GM18873 (cell line): Measurements from ENCODE around the gene AEBP1.

ENCODE experiments used
- ATAC-seq: cut with Tn5 transposase; IDR thresholded peaks from one replicate; pipeline ENCODE4 v1.9.1; 2021; ENCODE audit warnings: mild to moderate bottlenecking, moderate library complexity, moderate number of reproducible peaks; ENCODE audit not compliant: unreplicated experiment, low FRiP score

The AEBP1 gene

DNA sequence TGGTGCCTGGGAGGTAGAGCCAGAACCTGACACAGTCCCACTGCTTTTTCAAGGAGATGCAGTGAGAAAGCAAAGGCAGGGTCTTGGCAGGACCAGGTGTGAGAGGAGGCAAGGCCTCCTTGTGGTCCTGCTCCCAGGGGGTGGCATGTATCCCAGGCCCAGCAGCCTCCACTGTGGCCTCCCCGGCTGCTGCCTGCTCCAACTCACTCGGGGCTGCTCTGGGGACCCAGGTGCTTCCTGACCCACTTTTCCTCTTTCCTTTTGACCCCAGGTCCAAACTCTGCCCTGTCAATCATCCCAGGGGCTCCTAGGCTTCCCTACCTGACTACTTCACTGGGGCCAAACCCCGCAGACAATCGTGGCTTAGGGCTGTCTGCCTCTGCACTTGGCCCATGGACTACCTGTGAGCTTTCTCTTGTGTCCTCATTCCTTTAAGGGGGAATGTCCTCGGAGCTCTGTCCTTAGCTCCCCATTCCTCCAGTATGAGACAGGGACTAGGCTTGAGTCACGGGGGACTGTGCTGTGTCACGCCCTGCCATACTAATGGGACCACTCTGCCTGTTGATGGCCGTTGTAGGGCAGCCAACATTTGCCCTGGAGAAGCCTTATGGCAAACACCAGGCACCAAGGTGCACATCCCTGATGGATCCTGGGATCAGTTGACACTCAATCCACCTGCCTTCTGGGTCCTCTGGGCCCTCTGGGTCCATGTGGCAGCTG lies 1.1 kb upstream of the AEBP1 start:
- no peak for ATAC-seq

DNA sequence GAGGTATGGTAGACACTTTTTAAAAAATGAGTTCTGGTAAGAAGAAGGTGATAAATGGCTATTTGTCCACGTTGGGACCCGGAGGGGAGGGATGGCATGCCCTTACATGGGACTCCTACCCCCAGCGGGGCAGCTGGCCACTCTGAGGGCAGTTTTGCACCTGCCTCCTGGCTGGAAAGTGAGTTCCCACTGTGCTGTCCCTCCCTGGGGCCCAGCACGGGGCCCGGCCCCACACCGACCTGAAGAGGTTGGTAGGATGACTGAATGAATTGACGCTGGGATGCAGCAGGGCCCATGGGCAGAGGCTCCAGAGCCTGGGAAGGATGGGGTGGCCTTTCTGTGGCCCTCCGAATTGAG lies 601 bp upstream of the AEBP1 start:
- ATAC-seq = no peak

DNA sequence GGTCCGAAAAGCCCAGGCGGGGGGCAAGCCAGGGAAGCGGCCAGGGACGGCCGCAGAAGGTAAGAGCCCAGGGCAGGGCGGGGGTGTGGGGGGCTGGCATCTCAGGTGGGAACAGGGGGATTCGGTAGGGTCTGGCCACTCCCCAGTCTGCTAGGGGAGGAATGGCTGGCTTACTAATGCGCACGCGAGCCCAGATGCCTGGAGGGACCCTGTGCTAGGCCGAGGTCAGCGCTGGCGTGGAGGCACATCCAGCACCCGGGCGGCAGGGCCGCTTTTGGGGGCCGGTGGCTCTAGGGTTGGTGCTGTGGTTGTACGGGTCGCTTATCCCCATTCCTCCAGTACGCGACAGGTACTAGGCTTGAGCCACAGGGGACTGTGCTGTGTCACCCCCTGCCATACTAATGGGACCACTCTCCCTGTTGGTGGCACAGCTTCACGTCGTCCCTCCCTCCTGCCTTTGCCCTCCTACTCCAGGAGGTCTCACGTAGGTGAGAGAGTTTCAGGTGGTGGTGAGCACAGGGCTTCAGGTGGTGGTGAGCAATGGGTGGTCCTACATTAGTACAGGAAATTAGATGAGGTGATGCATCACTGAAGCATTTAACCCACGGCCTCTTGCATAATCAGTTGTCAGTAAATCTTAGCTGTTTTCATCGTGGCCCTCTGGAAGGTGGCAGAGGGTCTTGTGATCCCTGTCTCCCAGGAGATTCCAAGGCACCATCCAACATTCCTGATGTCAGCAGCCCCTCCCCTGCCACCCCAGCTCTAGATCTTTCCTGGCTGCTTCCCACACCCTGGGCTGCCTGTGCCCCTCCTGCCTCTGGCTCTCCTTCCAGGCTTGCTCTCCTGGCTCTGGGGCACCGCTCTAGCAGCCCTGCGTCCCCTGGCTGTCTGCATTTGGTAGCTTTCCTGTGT lies 971 bp downstream of the AEBP1 start:
- no peak for ATAC-seq

DNA sequence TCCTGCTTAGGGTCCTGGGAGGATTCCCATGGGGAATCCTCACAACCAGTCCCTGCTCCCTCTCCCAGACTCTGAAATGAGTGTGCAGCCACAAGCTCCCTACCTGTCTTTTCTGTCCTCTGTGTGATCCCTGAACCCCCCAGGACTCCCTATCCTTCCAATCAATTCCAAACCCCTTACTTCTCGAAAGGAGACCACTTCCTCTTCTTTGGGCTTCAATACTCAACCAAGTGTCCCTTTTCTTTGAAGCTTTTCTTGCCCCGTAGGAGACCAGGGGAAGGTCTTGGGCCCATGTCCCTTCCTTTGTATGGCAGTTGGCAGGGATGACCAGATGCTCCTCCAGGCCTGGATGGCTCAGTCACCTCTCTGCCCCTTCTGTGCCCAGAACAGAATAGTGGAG lies 1.7 kb downstream of the AEBP1 start:
- no peak for ATAC-seq

DNA sequence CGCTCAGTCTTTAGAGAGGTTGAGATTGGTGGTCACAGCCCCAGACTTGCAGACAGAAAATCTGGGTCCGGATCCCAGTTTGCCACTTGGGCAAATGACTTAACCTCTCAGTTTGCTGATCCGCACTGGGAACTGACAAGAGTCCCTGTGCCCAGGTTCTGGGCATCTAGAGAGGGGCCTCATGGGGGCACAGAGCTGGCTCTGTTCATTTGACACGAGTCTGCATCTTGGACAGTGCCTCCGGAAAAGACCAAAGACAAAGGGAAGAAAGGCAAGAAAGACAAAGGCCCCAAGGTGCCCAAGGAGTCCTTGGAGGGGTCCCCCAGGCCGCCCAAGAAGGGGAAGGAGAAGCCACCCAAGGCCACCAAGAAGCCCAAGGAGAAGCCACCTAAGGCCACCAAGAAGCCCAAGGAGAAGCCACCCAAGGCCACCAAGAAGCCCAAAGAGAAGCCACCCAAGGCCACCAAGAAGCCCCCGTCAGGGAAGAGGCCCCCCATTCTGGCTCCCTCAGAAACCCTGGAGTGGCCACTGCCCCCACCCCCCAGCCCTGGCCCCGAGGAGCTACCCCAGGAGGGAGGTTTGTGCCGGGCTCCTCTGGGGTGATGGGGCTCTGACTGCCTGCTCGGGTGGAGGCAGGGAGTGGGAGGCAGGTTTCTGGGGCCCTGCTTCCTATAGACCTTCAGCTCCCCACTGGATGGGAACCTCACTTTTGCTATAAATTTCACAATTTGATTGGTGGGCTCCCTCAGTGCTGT lies 2.3 kb downstream of the AEBP1 start:
- no peak for ATAC-seq

DNA sequence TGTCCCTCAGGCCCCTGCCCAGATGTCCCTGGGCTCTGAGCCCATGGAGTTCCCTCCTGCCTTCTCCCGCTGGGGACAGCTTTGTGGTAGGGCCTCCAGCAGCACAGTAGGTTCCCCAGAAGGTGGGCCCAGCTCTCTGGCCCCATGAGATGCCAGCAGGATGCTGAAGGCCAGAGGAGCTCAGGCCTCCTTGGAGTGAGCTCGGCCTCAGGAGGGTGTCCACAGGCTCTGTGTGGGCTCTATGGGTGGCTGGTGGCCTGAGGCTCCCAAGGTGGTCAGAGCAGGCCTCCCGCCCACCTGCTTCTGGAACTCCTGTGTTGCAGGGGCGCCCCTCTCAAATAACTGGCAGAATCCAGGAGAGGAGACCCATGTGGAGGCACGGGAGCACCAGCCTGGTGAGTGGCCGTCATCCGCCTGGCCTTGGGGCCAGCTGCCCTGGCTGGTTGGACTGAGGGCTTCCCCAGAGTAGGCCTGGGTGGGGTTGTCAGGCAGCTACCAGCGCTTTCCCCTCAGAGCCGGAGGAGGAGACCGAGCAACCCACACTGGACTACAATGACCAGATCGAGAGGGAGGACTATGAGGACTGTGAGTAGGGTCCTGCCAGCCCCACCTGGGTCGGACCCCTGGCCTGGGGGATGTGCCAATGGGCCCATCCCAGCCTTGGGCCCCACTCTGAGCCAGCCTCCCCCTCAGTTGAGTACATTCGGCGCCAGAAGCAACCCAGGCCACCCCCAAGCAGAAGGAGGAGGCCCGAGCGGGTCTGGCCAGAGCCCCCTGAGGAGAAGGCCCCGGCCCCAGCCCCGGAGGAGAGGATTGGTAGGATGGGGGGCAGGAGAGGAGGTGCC lies 3.2 kb downstream of the AEBP1 start:
- no peak for ATAC-seq

DNA sequence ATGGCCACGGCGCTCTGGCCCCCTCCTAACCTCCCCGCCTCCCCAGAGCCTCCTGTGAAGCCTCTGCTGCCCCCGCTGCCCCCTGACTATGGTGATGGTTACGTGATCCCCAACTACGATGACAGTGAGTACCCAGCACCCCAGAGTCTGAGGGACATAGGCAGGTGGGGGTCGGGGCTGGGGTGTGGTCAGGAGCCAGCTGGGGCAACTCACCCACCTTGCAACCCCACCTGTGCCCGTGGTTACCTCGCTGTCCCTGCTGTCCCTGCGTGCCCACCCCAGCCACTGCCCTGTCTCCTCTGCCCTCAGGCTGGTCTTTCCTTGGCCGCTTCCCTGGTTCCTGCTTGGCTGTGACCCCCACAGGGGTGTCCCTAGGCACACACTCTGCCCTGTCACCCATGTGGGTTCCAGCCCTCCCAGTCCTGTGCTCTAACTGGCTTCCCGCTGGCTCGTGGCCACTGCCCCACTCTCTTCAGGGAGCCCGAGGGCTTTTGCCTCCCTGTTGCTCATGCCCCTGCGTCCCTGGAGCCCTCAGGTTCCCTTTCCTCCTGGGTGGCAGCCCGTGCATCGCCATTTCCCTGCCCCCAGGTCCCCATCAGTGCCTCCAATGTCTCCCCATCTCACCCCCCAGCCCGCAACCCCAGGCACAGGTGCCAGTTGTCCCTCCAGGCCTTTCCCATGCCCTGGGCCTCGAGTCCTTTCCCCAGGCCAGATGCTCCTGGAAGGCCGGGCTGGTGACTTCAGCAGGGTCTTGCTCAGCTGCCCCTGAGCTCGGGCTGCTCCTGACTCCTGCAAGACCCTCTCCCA lies 4.0 kb downstream of the AEBP1 start:
- ATAC-seq = no peak

DNA sequence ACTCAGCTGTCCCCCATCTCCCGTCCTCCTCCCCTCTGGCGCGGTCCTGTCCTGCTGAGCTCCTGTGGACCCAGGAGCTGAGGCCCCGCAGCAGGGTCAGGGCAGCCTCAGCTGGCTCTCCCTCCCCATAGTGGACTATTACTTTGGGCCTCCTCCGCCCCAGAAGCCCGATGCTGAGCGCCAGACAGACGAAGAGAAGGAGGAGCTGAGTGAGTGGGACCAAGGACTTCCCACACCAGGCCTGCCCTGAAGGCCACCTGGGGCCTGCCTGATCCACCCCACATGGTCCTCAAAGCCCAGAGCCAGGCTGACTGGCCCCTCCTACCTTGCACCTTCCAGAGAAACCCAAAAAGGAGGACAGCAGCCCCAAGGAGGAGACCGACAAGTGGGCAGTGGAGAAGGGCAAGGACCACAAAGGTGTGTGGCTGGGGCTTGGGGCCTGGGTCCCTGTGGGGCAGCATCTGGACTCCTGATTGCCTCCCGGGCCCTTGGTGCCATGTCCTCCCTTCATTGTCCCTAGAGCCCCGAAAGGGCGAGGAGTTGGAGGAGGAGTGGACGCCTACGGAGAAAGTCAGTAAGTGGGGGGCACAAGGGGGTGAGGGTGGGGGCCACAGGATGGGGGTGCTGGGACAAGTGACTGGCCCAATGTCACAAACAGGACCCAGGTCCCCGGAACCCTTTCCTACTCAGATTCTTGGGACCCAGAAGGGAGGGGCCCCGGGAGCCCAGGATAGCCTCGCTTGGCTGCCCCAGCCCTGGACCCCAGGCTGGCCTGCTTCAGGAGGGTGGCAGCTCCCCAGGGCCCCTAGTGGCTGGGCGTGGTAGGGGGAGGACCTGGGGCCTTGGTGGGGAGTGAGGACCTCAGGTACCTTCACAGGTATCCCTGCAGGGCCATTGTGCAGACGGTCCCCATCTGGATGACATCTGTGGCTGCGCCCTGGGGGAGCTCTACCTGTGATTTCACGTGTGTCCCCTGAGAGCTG lies 4.9 kb downstream of the AEBP1 start:
- no peak for ATAC-seq

DNA sequence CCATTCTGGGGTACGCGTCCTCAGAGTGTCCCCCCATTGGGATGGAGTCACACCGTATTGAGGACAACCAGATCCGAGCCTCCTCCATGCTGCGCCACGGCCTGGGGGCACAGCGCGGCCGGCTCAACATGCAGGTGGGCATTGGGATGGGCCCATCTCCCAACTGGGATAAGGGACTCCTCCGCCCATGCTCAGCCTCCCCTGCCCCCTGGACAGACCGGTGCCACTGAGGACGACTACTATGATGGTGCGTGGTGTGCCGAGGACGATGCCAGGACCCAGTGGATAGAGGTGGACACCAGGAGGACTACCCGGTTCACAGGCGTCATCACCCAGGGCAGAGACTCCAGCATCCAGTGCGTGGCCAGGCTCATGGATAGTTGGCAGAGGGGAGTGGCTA lies 5.8 kb downstream of the AEBP1 start:
- ATAC-seq = no peak

DNA sequence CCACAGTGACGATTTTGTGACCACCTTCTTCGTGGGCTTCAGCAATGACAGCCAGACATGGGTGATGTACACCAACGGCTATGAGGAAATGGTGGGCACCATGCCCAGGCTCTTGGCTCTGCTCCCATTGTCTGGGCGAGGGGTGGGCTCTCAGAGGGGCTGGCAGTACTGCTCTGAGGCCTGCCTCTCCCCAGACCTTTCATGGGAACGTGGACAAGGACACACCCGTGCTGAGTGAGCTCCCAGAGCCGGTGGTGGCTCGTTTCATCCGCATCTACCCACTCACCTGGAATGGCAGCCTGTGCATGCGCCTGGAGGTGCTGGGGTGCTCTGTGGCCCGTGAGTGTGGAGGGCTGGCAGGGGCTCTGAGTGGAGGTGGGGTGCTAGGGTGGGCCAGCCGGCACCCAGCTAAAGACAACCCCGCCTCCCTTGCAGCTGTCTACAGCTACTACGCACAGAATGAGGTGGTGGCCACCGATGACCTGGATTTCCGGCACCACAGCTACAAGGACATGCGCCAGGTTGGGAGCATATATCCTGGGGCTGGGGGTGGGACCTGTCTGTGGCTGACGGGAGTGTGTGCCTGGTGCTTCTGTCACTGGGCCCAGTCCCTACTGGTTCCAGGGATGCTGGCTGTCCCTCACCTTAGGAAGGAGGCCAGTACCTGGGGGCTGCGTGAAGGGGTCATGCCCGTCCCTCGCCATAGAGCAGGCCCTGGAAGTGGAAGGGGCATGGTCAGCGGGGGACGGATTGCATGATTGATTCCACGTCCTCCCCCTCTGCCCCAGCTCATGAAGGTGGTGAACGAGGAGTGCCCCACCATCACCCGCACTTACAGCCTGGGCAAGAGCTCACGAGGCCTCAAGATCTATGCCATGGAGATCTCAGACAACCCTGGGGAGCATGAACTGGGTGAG lies 6.8 kb downstream of the AEBP1 start:
- no peak for ATAC-seq

DNA sequence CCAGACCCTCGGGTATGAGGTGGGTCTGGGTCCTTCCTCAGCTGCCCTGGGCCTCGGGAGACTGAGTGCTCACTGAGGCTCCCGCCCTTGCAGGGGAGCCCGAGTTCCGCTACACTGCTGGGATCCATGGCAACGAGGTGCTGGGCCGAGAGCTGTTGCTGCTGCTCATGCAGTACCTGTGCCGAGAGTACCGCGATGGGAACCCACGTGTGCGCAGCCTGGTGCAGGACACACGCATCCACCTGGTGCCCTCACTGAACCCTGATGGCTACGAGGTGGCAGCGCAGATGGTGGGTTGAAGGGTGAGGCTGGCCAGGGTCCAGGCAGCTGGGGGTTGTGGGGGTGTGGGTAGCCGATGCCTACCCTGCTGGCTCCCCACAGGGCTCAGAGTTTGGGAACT lies 7.6 kb downstream of the AEBP1 start:
- ATAC-seq = no peak

DNA sequence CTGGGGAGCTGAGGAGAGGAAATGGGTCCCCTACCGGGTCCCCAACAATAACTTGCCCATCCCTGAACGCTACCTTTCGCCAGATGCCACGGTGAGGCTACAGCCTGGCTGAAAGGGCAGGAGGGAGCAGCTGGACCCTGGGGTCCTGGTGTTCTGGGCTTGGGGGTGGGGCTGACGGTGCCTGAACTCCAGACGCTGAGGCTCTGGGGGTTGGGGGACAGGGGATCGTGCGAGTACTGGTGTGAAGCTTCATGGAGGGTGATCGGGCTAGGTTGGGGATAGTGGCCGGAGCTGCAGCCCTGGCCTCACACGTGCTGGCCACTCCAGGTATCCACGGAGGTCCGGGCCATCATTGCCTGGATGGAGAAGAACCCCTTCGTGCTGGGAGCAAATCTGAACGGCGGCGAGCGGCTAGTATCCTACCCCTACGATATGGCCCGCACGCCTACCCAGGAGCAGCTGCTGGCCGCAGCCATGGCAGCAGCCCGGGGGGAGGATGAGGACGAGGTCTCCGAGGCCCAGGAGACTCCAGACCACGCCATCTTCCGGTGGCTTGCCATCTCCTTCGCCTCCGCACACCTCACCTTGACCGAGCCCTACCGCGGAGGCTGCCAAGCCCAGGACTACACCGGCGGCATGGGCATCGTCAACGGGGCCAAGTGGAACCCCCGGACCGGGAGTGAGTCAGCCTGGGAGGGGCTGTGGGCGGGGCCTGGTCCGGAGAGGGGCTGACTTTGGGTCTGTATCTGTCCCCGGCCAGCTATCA lies 8.3 kb downstream of the AEBP1 start:
- ATAC-seq = no peak

DNA sequence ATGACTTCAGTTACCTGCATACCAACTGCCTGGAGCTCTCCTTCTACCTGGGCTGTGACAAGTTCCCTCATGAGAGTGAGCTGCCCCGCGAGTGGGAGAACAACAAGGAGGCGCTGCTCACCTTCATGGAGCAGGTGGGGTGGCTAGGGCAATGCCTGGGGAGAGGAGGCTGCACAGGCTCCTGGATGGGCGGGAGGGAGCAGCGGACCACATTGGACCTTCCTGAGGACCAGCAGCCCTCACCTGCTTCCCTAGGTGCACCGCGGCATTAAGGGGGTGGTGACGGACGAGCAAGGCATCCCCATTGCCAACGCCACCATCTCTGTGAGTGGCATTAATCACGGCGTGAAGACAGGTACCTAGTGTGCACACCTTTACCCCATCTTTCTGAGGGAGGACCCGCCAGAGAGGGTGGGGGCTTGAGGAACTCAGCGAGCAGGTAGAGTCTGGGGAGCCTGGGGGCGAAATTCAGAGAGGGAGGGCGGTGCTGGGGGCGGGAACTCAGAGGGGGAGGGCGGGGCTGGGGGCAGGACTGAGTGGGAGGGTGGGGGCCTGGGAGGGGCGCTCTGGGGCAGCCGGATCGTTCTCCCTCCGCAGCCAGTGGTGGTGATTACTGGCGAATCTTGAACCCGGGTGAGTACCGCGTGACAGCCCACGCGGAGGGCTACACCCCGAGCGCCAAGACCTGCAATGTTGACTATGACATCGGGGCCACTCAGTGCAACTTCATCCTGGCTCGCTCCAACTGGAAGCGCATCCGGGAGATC lies 9.0 kb downstream of the AEBP1 start:
- no peak for ATAC-seq

DNA sequence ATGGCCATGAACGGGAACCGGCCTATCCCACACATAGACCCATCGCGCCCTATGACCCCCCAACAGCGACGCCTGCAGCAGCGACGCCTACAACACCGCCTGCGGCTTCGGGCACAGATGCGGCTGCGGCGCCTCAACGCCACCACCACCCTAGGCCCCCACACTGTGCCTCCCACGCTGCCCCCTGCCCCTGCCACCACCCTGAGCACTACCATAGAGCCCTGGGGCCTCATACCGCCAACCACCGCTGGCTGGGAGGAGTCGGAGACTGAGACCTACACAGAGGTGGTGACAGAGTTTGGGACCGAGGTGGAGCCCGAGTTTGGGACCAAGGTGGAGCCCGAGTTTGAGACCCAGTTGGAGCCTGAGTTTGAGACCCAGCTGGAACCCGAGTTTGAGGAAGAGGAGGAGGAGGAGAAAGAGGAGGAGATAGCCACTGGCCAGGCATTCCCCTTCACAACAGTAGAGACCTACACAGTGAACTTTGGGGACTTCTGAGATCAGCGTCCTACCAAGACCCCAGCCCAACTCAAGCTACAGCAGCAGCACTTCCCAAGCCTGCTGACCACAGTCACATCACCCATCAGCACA lies 9.7 kb downstream of the AEBP1 start:
- no peak for ATAC-seq

DNA sequence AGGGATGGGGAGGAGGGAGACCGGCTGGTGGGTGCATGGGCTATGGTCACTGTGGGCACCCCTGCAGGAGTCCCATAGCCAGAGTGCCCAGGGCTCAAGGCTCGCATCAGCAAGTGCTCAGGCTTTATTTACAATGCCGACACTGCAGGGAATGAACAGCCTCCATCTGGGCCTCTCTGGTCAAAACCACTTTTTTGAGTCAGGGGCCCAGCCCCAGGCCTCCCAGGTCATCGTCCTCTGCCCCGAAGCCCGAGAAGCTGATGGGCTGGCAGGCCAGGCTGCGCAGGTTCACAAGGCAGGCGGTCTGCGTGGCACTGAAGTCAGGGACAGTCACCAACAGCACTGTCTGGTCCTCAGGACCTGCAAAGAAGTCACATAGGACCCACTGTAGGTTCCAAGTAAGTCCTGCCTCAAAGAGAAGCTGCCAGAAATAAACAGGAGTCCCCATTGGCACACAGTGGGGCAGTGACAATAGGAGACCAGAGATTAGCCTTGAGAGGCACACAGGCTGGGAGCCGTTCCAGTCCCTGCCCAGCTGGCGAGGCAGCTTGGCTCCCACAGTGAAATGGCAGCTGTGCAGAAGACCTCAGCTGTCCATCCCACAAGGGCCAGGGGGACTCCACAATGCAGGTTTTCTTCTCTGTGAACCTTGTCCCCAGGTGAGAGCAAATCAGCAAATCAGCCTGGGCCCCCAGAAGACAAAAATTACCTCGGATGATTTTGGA lies 10.6 kb downstream of the AEBP1 start:
- ATAC-seq = no peak
